Panc1 (cell line): ENCODE measurements around the gene BCL3.

Experiments
- SIN3A ChIP-seq: IDR thresholded peaks from 2 replicates; pipeline ENCODE4 v1.6.1; 2012; ENCODE audit warnings: low read depth, mild to moderate bottlenecking, low read length, moderate library complexity, borderline replicate concordance; ENCODE audit not compliant: insufficient read depth
- TF ChIP-seq, protein P1 (sequence below): fragments of 450-650 bp; IDR thresholded peaks from 2 replicates; pipeline ENCODE4 v1.5.1; 2017; ENCODE audit warnings: mild to moderate bottlenecking

DNA sequence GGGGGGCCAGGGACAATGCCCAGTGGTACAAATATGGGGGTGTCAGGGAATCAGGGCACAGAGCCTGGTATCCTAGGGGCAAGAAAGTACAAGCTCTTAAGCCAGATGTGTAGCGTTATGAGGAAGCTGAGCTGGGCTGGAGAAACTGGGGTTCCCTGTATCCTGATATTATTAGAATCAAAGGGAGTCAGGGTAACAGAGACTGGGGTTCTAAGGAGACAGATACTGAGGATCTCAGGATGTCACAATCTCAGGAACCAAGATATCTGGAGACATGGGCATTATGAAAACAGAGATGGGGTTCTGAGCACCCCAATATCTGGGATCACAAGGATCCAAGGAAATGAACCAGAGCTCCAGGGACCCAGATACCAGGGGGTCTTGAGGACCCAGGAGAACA is 784 bp downstream of the BCL3 start:
- no peak for TF ChIP-seq SIN3A
- TF ChIP-seq, protein P1, sequence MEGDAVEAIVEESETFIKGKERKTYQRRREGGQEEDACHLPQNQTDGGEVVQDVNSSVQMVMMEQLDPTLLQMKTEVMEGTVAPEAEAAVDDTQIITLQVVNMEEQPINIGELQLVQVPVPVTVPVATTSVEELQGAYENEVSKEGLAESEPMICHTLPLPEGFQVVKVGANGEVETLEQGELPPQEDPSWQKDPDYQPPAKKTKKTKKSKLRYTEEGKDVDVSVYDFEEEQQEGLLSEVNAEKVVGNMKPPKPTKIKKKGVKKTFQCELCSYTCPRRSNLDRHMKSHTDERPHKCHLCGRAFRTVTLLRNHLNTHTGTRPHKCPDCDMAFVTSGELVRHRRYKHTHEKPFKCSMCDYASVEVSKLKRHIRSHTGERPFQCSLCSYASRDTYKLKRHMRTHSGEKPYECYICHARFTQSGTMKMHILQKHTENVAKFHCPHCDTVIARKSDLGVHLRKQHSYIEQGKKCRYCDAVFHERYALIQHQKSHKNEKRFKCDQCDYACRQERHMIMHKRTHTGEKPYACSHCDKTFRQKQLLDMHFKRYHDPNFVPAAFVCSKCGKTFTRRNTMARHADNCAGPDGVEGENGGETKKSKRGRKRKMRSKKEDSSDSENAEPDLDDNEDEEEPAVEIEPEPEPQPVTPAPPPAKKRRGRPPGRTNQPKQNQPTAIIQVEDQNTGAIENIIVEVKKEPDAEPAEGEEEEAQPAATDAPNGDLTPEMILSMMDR, result no peak
